Tibial artery (tissue), 4 donors: Measurements from ENCODE around the gene SLC7A4.

ENCODE experiments used
- DNase-seq, 2 donors: peaks; one replicate each; pipeline ENCODE4 v3.0.0-alpha.2; 2019
- H3K27ac ChIP-seq, 2 donors: fragments of 200-600 bp; sonication (generic) in 1 of 2; 1 replicate in 1 of 2; 2 replicates in 1 of 2; pipeline ENCODE4 v1.5.1; 2018 to 2019; ENCODE audit warnings: mild to moderate bottlenecking in 1 of 2
- H3K27me3 ChIP-seq, 2 donors: fragments of 200-600 bp; sonication (generic) in 1 of 2; one replicate each; pipeline versions ENCODE4 v1.5.1 to v1.6.0; 2016 to 2019
- H3K36me3 ChIP-seq, 3 donors: fragments of 200-600 bp; sonication (generic) in 2 of 3; one replicate each; pipeline ENCODE4 v1.5.1; 2016 to 2019; ENCODE audit warnings: mild to moderate bottlenecking in 2 of 3
- H3K4me1 ChIP-seq, 4 donors: fragments of 200-600 bp; sonication (generic) in 2 of 4; 1 replicate in 3 of 4; 2 replicates in 1 of 4; pipeline ENCODE4 v1.5.1; 2016 to 2019
- H3K4me3 ChIP-seq, 2 donors: fragments of 200-600 bp; sonication (generic) in 1 of 2; 1 replicate in 1 of 2; 2 replicates in 1 of 2; pipeline ENCODE4 v1.5.1; 2018 to 2019; ENCODE audit warnings: mild to moderate bottlenecking in 2 of 2
- H3K9me3 ChIP-seq, 3 donors: fragments of 200-600 bp; sonication (generic) in 1 of 3; one replicate each; pipeline ENCODE4 v1.5.1; 2016 to 2019
- intact Hi-C: fragments of 100-400 bp; cut with DNase I; formaldehyde crosslinking; loops from one replicate; pipeline ENCODE4 v1.15.0; 2023; ENCODE audit warnings: low total_unique reads
- TF ChIP-seq, protein P1 (sequence below), 2 experiments: fragments of 200-600 bp in 1 of 2; fragments of 450-650 bp in 1 of 2; IDR thresholded peaks; one replicate each; pipeline ENCODE4 v1.5.1; 2017 to 2019; ENCODE audit warnings: antibody characterized with exemption in 2 of 2, mild to moderate bottlenecking in 1 of 2, moderate library complexity in 1 of 2

The SLC7A4 gene

GRCh38 chr22:20992056-20992442, 40.3 kb downstream of the SLC7A4 start:
- TF ChIP-seq, protein P1, sequence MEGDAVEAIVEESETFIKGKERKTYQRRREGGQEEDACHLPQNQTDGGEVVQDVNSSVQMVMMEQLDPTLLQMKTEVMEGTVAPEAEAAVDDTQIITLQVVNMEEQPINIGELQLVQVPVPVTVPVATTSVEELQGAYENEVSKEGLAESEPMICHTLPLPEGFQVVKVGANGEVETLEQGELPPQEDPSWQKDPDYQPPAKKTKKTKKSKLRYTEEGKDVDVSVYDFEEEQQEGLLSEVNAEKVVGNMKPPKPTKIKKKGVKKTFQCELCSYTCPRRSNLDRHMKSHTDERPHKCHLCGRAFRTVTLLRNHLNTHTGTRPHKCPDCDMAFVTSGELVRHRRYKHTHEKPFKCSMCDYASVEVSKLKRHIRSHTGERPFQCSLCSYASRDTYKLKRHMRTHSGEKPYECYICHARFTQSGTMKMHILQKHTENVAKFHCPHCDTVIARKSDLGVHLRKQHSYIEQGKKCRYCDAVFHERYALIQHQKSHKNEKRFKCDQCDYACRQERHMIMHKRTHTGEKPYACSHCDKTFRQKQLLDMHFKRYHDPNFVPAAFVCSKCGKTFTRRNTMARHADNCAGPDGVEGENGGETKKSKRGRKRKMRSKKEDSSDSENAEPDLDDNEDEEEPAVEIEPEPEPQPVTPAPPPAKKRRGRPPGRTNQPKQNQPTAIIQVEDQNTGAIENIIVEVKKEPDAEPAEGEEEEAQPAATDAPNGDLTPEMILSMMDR (IDR thresholded peaks at IDR 0.05): no peak
- intact Hi-C loops: no loop called here
- peaks cover 33 to 97% (median 65%) of the 10 kb centered on the region in 3 donors for H3K36me3 ChIP-seq
- H3K9me3 ChIP-seq: no peaks in the 10 kb centered on the region
- H3K27ac ChIP-seq: no peak overlapping the region
- DNase-seq: no peak
- no peak overlapping the region for H3K4me3 ChIP-seq
- H3K4me1 ChIP-seq: no peaks in the 10 kb centered on the region
- H3K27me3 ChIP-seq: no peaks in the 10 kb centered on the region

- no peaks in the 10 kb centered on the region for H3K27me3 ChIP-seq
- DNase-seq: no peak
- TF ChIP-seq, protein P1 (IDR thresholded peaks at IDR 0.05): no peak
- intact Hi-C loops: no loop called here
- H3K27ac ChIP-seq: no peak overlapping the region
- H3K9me3 ChIP-seq: no peaks in the 10 kb centered on the region
- H3K4me1 ChIP-seq: no peaks in the 10 kb centered on the region
- H3K36me3 ChIP-seq: peaks cover 33 to 97% (median 63%) of the 10 kb centered on the region in 3 donors
- H3K4me3 ChIP-seq: no peak overlapping the region
Observed at GRCh38 chr22:20991252-20992055, 40.9 kb downstream of the SLC7A4 start.

DNA sequence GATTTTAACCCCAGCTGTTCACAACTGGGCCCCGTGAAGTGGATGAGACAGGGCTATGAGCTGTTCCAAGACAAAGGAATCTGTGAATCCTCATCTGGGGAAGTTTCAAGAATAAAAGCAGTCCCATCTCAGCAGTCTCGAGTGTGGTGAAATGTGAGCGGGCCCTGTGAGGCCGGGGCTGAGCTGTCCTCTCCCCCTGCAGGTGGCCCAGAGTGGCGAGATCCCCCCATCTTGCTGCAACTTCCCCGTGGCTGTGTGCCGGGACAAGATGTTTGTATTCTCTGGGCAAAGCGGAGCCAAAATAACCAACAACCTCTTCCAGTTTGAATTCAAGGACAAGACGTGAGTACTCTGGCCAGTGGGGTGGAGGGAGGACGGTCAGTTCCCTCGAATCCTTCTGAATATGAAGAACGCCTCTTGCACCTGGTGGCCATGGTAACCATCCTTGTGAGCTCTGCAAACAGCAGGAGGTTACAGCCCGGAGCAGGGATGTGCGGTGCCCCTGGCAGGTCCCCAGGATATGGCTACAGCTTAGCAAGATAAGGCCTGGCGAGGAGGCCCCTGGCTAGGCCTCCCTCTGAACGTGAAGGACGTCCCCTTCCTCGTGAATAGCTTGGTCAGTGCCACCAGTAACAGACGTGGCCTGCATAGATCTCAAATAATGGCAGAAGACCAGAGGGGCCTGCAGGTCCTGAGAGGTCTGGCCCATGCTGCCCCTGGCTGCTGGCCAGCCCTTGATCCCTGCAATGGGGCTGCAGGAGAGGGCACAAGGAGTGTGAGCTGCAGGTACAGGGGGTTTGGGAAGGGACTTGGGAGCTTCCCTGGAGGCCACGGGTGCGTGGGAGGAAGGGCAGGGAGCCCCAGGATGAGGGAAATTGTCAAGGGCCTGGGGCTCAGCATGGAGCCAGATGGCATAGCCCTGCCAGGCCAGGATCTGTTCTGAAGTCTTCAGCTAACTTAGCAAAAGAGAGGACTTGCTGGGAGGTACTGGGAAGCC, 41.9 kb downstream of the SLC7A4 start:
- Histone ChIP-seq H3K27me3 (no peaks in the 10 kb centered on the region), H3K9me3 (no peaks in the 10 kb centered on the region), H3K36me3 (peaks cover 33 to 94% (median 61%) of the 10 kb centered on the region in 3 donors), H3K4me3 (no peak overlapping the region), H3K27ac (no peak overlapping the region), H3K4me1 (no peaks in the 10 kb centered on the region)
- TF ChIP-seq, protein P1 (IDR thresholded peaks at IDR 0.05): no peak
- intact Hi-C loops: no loop called here
- DNase-seq: no peak

- H3K4me1 ChIP-seq: no peaks in the 10 kb centered on the region
- no peak for DNase-seq
- no peaks in the 10 kb centered on the region for H3K9me3 ChIP-seq
- no peak overlapping the region for H3K27ac ChIP-seq
- TF ChIP-seq, protein P1 (IDR thresholded peaks at IDR 0.05): no peak
- H3K36me3 ChIP-seq: peaks cover 31 to 90% (median 63%) of the 10 kb centered on the region in 3 donors
- no peaks in the 10 kb centered on the region for H3K27me3 ChIP-seq
- intact Hi-C loops: no loop called here
- H3K4me3 ChIP-seq: no peak overlapping the region
Observed at GRCh38 chr22:20989323-20990138, 42.8 kb downstream of the SLC7A4 start.
